Tibial artery (tissue), 4 donors: ENCODE data around the gene TRPC3.

ENCODE experiments used
- DNase-seq, 2 donors: peaks; one replicate each; pipeline ENCODE4 v3.0.0-alpha.2; 2019
- H3K27ac ChIP-seq, 2 donors: fragments of 200-600 bp; sonication (generic) in 1 of 2; 1 replicate in 1 of 2; 2 replicates in 1 of 2; pipeline ENCODE4 v1.5.1; 2018 to 2019; ENCODE audit warnings: mild to moderate bottlenecking in 1 of 2
- H3K27me3 ChIP-seq, 2 donors: fragments of 200-600 bp; sonication (generic) in 1 of 2; one replicate each; pipeline versions ENCODE4 v1.5.1 to v1.6.0; 2016 to 2019
- H3K36me3 ChIP-seq, 3 donors: fragments of 200-600 bp; sonication (generic) in 2 of 3; one replicate each; pipeline ENCODE4 v1.5.1; 2016 to 2019; ENCODE audit warnings: mild to moderate bottlenecking in 2 of 3
- H3K4me1 ChIP-seq, 4 donors: fragments of 200-600 bp; sonication (generic) in 2 of 4; 1 replicate in 3 of 4; 2 replicates in 1 of 4; pipeline ENCODE4 v1.5.1; 2016 to 2019
- H3K4me3 ChIP-seq, 2 donors: fragments of 200-600 bp; sonication (generic) in 1 of 2; 1 replicate in 1 of 2; 2 replicates in 1 of 2; pipeline ENCODE4 v1.5.1; 2018 to 2019; ENCODE audit warnings: mild to moderate bottlenecking in 2 of 2
- H3K9me3 ChIP-seq, 3 donors: fragments of 200-600 bp; sonication (generic) in 1 of 3; one replicate each; pipeline ENCODE4 v1.5.1; 2016 to 2019
- intact Hi-C: fragments of 100-400 bp; cut with DNase I; formaldehyde crosslinking; loops from one replicate; pipeline ENCODE4 v1.15.0; 2023; ENCODE audit warnings: low total_unique reads
- TF ChIP-seq, protein P1 (sequence below), 2 experiments: fragments of 200-600 bp in 1 of 2; fragments of 450-650 bp in 1 of 2; IDR thresholded peaks; one replicate each; pipeline ENCODE4 v1.5.1; 2017 to 2019; ENCODE audit warnings: antibody characterized with exemption in 2 of 2, mild to moderate bottlenecking in 1 of 2, moderate library complexity in 1 of 2

Gene TRPC3

DNA sequence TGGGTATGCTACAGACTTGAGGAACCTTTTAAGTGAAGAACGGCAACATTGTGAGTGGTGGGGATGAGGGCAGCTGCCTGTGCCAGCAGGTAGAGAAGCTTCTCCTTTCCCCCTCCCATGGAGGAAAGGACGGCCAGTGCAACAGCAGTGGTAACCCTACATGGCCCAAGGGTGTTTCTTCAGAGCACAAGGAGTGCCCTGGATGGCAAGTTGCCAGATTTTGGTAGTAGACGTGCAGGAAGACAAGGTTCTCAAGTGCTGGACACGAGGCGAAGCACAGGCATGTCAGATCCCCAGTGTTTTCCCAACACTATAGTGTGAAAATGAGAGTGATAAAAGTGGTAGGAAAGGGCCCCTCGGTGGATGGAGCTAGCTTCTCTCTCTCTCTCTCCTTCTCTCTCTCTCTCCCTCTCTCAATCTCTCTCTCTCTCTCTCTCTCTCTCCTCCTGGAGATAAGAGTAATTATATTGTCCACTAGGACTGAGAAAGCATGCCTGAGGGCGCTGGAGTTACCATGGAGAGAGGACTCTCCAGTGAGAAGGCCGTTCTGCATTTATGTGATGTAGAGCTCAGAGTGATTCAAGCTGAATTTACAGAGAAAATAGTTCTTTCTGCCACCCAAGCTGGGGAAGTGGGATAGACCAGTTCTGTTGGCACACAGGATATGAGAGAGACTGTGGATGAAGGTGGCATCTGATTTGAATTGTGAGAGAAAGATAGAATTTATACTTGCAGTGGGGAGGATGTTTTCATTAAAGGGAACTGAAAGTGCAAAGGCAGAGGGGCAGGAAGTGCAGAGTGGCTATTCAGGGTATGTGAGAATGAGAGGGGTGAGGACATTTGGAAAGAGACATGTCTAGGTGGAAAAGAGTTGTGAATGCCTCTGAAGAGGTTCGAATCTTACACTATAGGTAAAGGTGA is 25.7 kb upstream of the TRPC3 start:
- Histone ChIP-seq H3K4me1 (no peaks in the 10 kb centered on the region), H3K36me3 (no peaks in the 10 kb centered on the region), H3K27me3 (no peaks in the 10 kb centered on the region), H3K9me3 (no peaks in the 10 kb centered on the region), H3K27ac (no peak overlapping the region), H3K4me3 (no peak overlapping the region)
- intact Hi-C loops, result no loop called here
- TF ChIP-seq, protein P1, sequence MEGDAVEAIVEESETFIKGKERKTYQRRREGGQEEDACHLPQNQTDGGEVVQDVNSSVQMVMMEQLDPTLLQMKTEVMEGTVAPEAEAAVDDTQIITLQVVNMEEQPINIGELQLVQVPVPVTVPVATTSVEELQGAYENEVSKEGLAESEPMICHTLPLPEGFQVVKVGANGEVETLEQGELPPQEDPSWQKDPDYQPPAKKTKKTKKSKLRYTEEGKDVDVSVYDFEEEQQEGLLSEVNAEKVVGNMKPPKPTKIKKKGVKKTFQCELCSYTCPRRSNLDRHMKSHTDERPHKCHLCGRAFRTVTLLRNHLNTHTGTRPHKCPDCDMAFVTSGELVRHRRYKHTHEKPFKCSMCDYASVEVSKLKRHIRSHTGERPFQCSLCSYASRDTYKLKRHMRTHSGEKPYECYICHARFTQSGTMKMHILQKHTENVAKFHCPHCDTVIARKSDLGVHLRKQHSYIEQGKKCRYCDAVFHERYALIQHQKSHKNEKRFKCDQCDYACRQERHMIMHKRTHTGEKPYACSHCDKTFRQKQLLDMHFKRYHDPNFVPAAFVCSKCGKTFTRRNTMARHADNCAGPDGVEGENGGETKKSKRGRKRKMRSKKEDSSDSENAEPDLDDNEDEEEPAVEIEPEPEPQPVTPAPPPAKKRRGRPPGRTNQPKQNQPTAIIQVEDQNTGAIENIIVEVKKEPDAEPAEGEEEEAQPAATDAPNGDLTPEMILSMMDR (IDR thresholded peaks at IDR 0.05), result no peak
- DNase-seq, result no peak

DNA sequence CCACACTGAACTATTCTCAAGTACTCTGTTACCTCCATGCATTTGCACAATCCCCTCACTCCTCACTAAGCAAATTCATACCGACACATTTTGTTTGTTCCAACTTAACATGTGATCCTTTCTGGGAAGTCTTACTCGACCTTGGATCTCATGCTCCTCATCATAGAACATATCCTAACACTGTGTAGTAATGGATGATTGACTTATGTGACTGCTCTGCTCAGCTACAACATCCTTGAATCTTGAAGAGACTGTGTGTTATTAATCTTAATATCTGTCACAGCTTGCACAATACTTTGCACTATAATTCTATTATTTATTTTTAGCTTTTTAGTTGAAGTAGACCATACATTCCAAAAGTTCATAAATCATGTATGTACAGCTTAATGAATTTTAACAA is 23.9 kb upstream of the TRPC3 start:
- no peaks in the 10 kb centered on the region for H3K36me3 ChIP-seq
- H3K27ac ChIP-seq, result no peak overlapping the region
- H3K4me3 ChIP-seq, result no peak overlapping the region
- no peaks in the 10 kb centered on the region for H3K27me3 ChIP-seq
- no peak for DNase-seq
- TF ChIP-seq, protein P1 (IDR thresholded peaks at IDR 0.05), result no peak
- no peaks in the 10 kb centered on the region for H3K4me1 ChIP-seq
- intact Hi-C loops, result no loop called here
- H3K9me3 ChIP-seq, result no peaks in the 10 kb centered on the region

DNA sequence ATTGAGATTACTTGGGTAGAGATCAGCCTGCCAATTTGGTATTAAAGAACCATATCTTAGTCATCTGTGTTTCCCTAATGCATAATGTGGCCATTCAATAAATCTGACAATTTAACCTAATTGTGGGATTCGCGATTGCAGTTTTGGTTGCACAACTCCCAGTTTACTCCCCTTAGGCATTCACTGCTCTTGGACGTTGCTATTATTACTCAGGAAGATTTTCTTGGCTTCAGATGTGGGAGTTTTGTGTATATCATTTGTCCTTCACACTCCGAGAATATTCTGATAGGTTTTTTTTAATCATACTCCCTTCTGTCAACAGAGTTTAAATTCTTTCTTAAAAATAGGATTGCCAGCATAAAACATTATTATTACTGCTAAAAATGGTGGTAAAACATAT is 22.0 kb upstream of the TRPC3 start:
- H3K36me3 ChIP-seq, result no peaks in the 10 kb centered on the region
- H3K27me3 ChIP-seq, result peaks cover 0 to 6% of the 10 kb centered on the region in 2 donors
- no peaks in the 10 kb centered on the region for H3K9me3 ChIP-seq
- DNase-seq, result no peak
- no peak overlapping the region for H3K27ac ChIP-seq
- no peaks in the 10 kb centered on the region for H3K4me1 ChIP-seq
- intact Hi-C loops, result no loop called here
- H3K4me3 ChIP-seq, result no peak overlapping the region
- TF ChIP-seq, protein P1 (IDR thresholded peaks at IDR 0.05), result no peak

DNA sequence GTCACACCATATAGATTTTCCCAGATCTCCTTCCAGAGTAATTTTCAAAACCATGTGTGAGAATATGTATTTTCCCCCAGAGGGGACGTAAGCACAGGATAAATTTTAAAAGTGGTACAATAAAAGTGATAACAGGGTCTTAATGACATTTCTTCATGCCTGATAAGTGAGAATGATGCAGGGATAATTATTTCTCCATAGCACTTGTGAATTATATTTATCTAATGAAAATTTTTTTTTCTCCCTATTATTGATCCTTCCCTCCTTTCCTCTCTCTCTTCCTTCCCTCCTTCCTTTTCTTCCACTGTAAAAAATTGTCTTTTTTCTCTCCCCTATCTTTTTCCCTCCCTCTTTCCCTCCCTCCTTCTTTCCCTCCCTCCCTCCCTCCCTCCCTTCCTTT is 17.0 kb upstream of the TRPC3 start:
- intact Hi-C loops, result no loop called here
- no peak for DNase-seq
- H3K9me3 ChIP-seq, result no peaks in the 10 kb centered on the region
- TF ChIP-seq, protein P1 (IDR thresholded peaks at IDR 0.05), result no peak
- no peaks in the 10 kb centered on the region for H3K4me1 ChIP-seq
- peaks cover 0 to 6% of the 10 kb centered on the region in 2 donors for H3K27me3 ChIP-seq
- no peaks in the 10 kb centered on the region for H3K36me3 ChIP-seq
- H3K4me3 ChIP-seq, result no peak overlapping the region
- H3K27ac ChIP-seq, result no peak overlapping the region

- Histone ChIP-seq H3K4me3 (no peak overlapping the region), H3K27ac (no peak overlapping the region), H3K4me1 (no peaks in the 10 kb centered on the region), H3K9me3 (no peaks in the 10 kb centered on the region), H3K27me3 (peaks cover 0 to 6% of the 10 kb centered on the region in 2 donors), H3K36me3 (no peaks in the 10 kb centered on the region)
- intact Hi-C loops, result no loop called here
- DNase-seq, result no peak
- TF ChIP-seq, protein P1 (IDR thresholded peaks at IDR 0.05), result no peak
Observed at GRCh38 chr4:121964958-121965357, 13.1 kb upstream of the TRPC3 start.
